Stimulated activated CD8-positive, alpha-beta memory T cell treated with anti-CD3 and anti-CD28 coated beads, Interleukin-12 subunit alpha, Interleukin-12 subunit beta, amount 100 ng/mL, for 1 hour (primary cell): ENCODE data around the gene LDLRAD4.
"Not testable (repeated sequence)": the region's sequence is repeated elsewhere in the genome, so short reads cannot be mapped to it uniquely, and the experiment has no call there.

Experiments
- DNase-seq: peaks from one replicate; pipeline ENCODE4 v3.0.0-alpha.2; 2020; ENCODE audit warnings: low read depth

Gene LDLRAD4

DNA sequence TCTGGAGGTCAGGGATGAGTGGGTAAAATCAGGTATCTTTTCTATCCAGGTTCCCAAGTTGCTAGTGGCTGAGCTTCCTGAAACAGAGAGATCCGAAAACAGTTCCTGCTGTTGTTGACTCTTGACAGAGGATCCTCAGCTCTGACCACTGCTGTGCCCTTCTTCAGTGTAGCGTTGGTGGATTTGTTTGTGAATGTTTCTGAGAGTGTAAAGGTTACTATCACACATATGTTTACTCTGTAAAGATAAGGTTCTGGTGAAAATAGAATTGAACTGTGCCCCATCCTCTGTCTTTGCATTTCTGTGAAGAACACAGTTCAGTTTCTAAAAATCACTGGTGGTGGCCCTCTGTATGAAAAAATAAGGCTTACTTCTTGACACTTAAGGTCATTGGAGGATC lies 119.8 kb downstream of the LDLRAD4 start:
- DNase-seq: no peak

DNA sequence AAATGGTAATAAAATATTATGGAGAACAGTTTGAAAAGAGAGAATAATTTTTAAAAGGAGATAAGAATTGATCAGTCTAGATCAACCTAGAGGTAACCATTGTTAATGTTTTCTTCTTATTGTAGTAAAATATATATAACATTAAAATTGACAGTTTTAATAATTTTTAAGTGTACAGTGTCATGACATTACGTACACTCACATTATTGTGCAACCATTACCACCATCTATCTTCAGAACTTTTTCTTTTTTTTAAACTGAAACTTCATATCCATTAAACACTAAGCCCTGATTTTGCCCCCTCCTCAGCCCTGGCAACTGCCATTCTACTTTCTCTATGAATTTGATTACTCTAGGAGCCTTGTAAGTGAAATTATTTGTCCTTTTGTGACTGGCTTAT lies 121.1 kb downstream of the LDLRAD4 start:
- DNase-seq: no peak

DNA sequence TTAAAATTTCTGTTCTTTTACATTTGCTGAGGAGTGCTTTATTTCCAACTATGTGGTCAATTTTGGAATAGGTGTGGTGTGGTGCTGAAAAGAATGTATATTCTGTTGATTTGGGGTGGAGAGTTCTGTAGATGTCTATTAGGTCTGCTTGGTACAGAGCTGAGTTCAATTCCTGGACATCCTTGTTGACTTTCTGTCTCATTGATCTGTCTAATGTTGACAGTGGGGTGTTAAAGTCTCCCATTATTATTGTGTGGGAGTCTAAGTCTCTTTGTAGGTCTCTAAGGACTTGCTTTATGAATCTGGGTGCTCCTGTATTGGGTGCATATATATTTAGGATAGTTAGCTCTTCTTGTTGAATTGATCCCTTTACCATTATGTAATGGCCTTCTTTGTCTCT lies 127.9 kb downstream of the LDLRAD4 start:
- not testable (repeated sequence) for DNase-seq

DNA sequence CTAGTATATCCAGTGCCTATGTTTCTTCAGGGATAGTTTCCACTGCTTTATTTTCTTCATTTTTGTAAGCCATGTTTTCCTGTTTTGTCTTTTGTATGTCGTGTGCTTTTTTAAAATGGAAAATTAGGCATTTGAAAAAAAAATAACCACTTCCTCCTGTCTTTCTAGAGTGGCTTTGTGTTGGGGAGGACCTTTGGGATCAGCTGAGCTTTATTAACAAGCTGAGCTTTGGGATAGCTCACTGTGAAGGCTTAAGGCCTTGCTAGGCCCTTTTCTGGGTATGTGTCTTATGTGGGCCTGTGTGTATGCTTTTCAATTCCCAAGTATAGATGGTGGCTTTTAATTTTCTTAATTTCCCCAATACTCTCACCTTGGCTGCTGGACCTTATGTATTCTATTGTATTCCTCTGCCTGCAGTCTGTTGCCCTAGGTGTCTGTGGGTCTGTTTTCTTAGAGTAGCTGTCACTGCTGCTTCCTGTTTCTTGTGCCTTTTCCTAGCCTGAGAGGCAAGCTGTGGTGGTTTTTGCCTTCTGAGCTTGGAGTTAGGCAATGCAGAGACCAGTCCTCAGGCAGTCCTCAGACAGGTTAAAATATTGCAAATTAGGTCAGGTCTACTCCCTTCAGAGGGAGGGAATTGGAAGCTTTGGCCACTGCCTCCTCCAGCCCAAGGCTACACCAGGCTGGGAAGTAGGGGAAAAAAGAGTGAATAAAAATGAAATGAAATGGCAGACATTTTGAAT lies 134.7 kb downstream of the LDLRAD4 start:
- DNase-seq: no peak

GRCh38 chr18:13354402-13354801 lies 135.8 kb downstream of the LDLRAD4 start:
- no peak for DNase-seq

DNA sequence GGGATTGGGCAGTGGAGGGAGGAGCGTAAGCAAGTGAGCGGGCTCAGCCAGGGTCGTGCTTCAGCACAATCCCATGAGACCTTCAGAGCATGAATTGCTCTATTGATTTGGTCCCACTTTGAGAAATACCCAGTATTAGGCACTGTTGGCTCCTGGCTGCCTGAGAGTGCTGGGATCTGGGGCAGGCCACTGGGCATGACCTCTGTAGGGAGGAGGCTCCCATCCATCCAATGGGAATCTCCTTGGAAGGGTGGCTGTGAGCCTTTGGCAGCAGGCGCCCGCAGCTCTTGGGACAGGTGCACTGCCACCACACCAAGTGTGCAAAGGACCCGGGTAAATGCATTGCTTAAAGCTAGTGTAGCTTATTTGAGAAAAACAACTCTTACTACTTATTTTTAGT lies 137.5 kb downstream of the LDLRAD4 start:
- DNase-seq: no peak

- no peak for DNase-seq
Observed at GRCh38 chr18:13357289-13357688, 138.7 kb downstream of the LDLRAD4 start.

DNA sequence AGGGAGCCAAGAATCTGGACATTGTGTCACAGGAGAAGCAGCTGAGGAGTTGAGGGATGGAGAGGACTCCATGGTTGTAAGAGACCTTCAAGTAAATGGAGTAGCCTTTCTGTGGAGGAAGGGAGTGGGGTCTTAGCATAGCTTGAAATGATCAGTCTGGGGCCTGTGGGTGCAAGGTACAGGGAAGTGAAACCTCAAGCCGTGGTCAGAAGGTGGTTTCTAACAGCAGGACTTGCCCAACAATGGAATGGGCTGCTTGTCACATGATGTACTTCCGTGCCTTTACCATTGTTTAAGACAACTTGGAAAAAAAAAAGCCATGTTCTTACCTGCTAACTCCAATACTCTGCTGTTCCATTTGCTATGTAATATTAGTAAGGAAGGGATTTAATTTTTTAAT lies 140.7 kb downstream of the LDLRAD4 start:
- no peak for DNase-seq

- DNase-seq: no peak
Observed at GRCh38 chr18:13361431-13361830, 142.9 kb downstream of the LDLRAD4 start.

DNA sequence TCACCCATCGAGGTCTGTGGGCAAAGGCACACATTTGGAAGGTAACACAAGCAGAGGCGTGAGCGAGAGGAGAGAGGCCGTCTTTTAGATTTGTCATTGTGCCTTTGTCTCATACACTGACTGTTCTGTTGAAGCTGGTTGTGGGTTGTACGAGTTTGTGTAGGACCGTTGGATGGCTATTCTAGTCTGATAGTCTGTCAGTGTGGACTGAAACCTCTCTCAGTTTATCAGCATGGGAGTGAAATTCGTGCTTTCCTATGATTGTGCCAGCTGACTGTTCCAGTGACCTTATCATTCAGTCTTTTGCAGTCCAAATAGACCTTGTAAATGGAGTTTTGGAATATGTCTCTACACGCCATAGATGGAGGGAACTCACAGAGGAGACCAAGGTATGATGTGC lies 143.5 kb downstream of the LDLRAD4 start:
- DNase-seq: no peak

DNA sequence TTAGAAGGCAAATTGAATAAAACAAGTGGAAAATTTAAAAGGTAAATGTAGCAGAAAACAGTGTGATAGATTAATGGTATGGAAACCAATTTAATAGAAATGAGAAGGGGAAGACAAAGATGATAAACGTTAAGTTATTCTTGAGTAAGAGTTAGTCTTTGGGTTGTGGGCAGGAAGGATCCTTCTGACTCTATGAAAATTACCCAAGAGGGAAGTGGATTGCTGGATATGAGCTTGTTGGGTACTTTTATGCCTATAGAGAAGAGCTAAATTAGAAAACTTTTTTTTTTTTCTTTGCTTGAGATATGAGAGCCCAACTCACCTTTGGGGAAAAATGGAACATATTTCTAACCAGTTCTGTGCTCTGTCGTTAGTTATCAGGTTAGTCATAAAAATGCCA lies 144.0 kb downstream of the LDLRAD4 start:
- no peak for DNase-seq

DNA sequence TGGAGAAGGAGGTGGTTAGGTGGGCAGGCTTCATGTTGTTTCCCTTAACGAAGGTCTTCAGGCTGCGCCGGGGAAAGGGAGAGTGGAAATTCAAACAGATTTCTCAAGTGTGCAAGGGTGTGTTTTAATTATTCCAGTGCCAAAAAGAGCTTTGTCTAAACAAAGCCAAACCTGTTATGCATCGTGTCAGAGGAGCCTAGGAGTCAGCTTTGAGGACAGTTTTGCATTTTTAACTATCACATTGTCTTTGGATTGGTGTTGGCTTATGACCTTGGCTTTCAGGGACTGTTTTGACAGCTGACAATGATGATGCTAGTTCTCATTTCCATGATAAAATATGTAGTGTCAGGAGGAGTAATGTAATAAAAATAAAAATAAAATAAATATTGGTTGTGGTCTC lies 144.8 kb downstream of the LDLRAD4 start:
- no peak for DNase-seq

DNA sequence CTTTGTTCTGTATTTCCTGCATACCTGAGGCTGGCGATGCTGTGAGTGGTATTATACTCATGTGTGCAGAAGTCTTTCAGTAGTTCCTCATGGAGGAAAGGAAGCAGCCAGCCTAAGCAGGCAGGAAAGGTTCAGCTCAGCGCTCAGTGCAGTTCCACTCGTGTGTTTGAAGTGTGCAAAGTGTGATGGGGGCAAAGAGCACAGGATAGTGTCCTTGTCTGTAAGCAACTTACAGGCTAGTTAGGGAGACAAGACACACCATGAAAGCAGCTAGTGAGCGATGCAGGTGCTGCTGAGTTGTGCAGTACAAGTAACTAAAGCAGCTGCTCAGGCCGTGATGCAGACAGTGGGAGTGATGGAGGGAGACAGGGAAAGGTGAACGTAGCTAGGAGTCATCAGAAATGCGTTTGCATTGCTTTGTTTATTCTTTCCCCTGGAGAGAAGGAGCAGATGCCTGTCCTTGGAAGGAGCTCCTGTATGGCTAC lies 146.2 kb downstream of the LDLRAD4 start:
- no peak for DNase-seq

DNA sequence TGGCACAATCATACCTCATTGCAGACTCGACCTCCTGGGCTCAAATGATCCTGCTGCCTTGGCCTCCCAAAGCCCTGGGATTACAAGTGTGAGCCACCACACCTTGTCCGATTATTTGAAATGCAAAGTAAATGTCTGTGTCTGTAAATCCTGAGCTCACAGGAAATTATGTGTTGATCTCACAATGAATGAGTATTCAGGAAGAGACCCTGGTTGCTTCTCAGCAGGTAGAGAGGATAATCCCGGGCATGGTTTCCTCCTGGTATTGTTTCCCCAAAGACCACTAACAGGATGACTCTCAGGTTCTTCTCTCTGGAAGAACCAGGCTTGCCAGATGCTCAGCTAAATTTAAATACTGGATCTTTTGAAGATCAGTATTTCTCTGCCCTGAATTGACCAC lies 147.6 kb downstream of the LDLRAD4 start:
- DNase-seq: no peak

DNA sequence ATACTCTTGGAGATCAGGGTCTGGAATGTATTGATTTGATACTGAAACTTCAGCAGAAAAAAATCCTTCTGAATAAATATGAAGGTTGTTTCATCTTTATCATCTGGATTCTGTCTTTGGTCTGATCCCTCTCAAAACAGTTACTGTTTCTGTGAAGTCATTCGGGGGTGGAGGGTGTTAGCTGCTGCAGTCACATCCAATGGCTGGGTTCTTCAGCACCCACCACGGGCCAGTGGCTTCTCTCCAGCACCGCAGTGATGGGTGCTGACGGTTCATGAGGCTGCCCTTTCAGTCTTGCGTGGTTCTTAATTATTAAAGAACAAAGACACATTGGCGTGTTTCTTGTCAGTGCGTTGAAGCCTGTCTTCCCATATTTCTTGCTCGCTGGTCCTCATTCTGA lies 148.0 kb downstream of the LDLRAD4 start:
- no peak for DNase-seq

DNA sequence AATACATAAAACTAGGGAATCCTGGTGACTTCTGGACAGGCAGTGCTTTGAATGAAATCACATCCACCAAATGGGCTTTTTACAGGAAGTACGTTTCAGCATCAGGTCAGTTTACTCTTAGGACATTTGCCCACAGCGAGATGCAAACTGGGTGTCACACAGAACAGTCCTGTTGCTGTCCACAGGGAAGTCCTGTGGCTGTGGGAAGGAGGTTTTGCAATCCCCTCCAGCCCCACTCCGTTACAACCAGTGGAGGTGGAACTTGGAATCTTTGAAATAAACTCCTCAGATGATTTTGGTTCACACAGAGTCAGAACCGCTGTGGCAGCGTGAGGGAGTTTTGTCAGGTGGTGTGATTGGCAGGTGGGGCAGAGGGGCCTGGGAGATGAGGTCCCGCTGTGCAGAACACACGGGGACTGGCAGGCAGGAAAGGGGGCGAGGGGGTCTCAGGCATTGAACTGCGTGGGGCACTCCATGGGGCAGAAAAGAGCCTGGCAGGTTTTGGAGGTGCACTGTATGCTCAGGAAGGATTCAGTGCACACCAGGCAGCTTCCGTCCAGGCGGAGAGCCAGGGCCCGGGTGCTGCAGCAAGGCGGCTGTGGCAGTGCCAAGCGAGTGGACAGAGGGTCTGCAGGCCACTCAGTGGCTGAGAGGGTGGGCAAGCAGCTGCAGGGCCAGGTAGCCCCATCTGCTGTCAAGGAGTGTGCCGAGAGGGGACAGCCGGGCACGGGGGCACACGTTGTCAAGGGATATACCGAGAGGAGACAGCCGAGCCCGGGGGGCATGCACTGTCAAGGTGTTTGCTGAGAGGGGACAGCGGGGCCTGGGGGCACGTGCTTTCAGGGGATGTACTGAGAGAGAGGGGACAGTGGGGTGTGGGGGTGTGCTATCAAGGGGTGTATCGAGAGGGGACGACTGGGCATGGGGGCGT lies 148.7 kb downstream of the LDLRAD4 start:
- no peak for DNase-seq

DNA sequence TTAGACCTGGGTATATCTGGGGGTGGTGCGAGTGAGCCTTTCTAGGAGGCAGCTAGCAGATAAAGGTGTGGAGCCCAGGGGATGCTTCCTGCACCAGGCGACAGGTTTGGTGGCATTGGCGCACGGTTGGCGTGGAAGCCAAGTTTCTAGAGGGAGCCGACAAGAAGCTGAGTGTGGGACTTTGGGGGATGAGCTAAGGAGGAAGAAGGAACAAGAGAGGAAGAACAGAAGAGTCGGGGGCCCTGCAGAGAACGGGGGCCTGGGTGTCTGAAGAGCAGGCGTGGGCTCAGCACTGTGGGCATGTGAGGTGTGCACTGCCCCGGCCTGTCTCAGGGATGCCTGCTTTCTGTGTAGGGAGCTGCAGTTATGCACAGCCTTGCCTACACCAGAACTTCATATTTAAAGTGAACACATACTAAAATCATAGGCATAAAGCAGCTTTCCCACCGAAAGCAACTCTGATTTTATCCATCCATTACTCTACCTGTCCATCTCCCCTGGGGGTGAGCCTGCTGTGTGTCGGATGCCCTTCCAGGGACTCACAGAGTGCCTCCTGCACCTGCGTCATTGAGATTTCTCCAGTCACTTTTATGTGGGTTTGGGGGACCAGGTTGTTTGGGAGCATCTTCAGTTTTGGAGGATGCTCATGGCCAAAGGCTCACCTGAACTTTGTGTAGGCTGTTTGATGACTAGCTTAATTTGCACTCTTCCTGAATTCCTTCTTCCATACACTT lies 149.7 kb downstream of the LDLRAD4 start:
- DNase-seq: no peak

- no peak for DNase-seq
Observed at GRCh38 chr18:13369353-13369752, 150.8 kb downstream of the LDLRAD4 start.

- no peak for DNase-seq
Observed at GRCh38 chr18:13369756-13370510, 151.4 kb downstream of the LDLRAD4 start.

GRCh38 chr18:13370995-13371625 lies 152.6 kb downstream of the LDLRAD4 start:
- DNase-seq: no peak

DNA sequence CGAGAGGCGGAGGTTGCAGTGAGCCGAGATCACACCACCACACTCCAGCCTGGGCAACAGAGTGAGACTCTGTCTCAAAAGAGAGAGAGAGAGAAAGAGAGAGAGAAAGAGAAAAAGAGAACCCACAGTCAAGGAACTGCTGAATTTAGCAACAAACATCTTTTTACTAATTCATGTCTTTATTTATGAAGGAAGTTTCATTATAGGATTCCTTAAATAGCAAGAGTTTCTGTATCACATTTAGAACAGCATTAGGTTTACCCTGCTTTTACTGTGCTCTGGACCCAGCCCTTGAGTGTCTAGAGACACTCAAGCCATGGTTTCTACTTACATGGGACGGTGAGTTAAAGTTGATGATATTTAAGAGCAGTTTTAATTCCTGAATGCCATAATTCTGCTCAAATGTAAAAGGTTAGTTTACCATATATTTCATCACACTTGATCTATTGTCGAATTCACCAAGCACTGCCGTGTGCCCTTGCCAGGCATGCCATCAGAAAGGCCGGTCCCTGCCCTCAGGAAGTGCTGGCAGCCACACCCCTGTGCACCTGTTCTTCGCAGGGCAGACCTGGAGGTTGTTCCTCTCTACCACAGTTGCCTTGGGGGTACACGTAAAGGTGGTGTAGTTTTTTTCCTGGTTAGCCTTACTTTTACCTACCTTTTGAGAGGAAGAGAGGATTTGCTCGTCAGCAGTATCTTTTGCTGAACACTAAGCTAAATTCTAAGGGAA lies 153.3 kb downstream of the LDLRAD4 start:
- no peak for DNase-seq
